Nucleus accumbens (tissue), 56 donors: ENCODE data around the gene RAB6A.
A peak's percentile ranks its signal among the peaks of the same experiment; 100 is the strongest.

ENCODE experiments used
- DNase-seq, 56 donors: peaks; one replicate each; lab custom pipeline; 2025; lab: John Stamatoyannopoulos, UW

The RAB6A gene

DNA sequence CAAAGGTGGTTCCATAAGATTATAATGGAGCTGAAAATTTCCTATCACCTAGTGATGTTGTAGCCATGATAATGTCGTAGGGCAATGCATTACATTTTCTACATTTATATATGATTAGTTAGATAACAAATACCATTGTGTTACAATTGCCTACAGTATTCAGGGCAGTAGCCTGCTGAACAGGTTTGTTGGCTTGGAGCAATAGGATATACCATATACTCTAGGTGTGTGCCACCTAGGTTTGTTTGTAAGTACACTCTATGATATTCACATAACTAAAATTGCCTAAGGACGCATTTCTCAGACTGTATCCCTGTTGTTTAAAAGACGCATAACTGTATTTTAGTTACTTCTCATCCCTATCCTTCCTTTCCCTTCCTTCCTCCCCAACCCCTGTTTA is 100.9 kb downstream of the RAB6A start:
- no peak for DNase-seq

DNA sequence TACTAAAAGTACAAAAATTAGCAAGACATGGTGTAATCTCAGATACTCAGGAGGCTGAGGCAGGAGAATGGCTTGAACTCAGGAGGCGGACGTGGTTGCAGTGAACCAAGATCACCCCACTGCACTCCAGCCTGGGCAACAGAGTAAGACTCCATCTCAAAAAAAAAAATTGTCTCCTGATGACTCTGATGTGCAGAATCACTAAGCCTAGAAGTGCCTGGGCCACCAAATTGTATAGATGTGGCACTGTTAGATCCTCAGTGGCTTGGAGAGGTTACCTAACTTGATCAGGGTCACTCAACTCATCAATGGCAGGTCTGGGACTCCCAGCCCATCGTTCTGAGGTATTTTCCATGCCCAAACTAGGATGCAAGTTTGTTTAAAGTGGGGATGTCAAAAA is 103.9 kb downstream of the RAB6A start:
- no peak for DNase-seq

DNA sequence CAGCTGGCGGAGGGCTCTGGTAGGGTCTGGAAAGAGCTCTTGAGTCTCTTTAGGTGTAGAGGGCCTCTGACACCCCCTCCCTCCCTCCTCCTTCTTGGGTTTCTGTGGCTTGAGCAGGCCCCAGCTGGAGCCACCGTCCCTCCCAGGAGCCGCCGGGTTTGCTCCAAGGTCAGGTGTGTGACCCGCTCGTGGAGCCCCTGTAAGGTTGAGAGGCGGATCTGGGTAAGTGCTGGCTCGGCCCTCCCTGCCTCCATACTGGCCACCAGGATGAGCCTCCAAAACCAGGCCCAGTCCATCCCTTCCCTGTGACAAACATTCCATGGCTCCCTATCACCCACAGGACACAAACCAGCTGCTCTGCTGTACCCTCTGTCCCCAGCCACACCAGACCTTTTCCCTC is 105.2 kb downstream of the RAB6A start:
- DNase-seq = no peak

DNA sequence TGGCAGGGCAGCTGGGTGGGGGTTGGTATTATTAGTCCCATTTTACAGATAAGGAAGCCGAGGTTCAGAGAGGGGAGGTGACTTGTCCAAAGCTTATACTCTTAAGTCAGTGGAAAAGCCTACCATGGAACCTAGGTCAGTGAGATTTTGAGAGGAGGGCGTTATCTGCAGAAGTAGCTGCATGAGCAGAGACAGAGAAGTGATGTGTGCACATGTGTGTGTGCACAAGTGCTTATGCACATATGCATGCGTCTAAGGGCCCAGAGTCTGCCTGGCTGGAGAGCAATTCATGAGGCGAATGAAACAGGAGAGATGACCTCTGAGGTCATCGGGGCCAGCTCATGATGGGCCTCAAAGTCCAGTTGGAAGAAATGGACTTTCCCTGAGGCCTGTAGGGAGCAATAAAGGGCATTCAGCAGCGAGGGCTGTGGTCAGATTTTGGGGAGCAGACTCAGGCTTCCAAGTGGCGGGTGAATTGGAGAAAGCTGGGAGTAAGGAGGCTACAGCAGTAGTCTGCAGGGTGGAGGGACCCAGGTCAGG is 106.3 kb downstream of the RAB6A start:
- DNase-seq = no peak

DNA sequence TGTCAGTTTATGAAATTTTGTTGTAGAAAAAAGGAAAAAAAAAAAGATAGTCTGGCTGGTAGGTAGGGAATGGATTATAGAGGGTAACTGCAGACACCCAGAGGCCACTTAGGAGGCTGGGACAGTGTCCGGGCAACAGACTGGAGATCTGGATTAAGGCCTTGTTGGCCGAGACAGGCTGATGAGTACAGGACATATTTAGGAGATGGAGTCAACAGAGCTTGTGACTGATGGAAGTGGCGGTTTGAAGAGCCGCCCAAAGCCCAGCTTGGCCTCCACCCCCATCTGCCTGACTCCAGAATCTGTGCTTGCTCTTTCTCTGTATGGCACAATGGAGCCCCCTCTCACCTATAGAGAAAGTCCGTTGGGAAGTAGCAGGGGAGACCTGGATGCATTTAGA is 106.9 kb downstream of the RAB6A start:
- no peak for DNase-seq

DNA sequence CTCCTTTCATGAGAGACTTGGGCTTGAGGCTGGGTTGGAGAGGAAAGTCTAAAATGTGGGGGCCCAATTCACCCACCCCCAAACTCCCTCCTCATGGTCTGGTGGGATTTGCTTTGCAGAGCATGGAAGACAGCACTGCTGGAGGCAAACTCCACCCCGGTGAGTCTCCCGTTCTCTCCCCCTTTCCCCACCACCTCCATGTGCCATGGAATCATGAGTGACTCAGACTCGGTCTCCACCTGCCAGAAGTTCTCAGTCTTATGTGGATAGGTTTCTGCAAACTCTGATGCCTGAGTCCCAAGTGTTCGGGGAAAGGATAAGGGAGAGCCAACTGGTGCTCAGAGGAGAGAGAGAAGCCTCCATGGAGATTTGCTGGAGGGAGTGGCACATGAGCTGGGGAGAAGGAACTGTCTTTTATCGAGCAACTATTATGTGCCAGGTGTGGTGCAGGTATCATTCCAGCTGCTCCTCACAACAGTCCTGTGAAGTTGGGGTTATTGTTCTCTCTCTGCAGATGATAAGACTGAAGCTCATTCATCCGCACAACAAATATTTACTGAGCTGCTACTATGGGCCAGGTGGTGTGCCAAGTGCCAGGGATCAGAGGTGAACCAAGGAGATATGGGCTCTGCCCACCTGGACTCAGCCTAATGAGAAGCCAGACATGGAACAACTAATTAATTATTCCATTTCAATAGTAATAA is 107.9 kb downstream of the RAB6A start:
- no peak for DNase-seq

DNA sequence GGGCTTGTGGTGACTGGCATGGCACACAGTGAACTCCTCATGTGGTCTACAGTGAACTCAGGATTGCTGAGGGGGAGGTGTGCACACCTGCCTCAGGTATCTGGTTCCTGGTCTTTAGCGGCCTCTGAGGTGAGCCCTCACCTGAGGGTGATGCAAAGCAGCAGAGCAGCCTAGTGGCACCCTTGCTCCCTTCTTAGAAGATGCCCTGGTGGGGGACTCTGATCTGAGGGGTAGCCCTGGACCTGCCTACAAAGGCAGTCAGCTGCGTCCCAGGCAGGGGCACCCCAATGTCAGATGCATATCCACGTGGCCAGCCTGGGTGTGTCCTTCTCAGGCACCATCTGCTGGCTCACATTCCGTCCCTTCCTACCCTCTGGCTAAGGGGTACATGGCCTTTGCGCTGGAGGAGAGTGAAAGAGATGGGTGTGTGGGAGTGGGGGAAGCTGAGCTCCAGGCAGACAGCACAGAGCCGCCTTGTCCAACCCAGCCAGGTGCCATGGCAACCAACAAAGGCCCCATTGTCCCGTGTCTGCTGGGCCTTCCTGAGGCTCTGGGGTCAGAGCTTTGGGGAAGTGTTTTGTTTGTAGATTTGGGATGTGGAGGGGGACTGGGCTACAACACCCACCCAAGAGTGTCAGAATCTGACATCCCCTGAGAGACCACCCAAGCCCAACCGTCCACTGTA is 108.7 kb downstream of the RAB6A start:
- DNase-seq = peak in 55 of 56 donors; percentile 50 to 97 (median 86)

DNA sequence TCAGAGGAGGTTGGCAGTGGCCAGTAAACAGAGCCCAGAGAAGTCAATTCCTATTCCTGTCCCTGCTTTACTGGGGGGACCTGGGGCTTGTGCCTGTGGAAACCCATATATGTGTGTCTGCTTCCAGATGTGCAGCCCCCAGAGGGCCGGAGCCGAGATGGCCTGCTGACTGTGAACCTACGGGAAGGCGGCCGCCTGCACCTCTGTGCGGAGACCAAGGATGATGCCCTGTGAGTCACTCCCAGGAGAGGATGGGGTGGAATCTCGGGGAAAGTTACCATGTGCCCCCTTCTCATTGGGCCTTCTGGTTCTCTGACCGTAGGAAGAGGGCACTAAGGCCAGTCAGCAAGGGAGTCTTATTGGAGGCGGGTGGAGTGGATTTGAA is 109.2 kb downstream of the RAB6A start:
- DNase-seq = peak in 2 of 56 donors; percentile 32 to 46

DNA sequence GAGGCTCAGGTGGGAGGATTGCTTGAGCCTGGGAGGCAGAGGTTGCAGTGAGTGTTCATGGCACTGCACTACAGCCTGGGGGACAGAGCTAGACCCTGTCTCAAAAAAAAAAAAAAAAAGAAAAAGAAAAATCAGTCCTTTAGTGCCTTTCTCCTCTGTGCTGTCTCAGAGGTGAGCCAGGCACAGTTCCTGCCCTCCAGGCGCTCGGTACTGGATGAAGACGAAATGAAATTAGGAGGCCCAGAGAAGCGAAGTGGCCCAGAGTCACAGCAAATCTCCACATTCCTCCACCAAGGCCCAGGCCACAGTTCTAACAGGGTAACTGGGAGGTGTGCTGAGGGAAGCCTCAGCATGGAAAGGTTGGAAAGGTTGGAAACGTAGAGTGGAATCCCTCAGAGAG is 109.6 kb downstream of the RAB6A start:
- no peak for DNase-seq

DNA sequence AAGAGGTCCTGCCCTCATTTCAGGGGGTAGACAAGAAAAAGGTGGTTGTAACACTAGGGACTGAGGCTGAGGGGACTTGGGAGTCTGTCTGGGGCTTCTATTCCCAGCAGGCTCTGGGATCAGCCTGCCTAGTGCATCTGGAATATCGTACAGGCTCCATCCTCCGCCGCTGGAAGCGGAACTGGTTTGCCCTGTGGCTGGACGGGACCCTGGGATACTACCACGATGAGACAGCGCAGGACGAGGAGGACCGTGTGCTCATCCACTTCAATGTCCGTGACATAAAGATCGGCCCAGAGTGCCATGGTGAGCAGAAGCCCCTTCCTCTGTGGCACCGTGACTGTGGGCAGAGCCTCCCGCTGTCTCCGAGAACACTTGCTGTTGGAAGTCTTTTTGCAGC is 110.5 kb downstream of the RAB6A start:
- no peak for DNase-seq

DNA sequence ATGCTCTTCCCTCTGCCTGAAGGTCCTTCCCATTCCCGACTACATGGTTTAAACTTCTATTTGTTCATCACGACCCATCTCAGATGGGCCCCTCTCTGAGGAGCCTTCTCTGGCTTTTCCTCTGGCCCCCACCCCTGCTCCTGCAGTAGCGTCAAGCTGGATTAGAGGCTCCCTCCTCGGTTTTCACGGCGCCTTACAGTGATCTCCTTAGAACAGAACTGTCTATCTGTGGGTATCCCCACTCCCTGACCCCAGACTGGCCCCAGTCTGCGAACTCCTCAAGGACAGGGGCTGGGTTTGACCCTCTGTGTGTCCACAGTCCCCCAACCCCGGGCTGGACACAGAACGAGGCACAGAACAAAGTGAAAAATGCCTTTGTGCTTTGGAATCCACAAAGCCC is 111.7 kb downstream of the RAB6A start:
- DNase-seq = peak in 2 of 56 donors; percentile 52

DNA sequence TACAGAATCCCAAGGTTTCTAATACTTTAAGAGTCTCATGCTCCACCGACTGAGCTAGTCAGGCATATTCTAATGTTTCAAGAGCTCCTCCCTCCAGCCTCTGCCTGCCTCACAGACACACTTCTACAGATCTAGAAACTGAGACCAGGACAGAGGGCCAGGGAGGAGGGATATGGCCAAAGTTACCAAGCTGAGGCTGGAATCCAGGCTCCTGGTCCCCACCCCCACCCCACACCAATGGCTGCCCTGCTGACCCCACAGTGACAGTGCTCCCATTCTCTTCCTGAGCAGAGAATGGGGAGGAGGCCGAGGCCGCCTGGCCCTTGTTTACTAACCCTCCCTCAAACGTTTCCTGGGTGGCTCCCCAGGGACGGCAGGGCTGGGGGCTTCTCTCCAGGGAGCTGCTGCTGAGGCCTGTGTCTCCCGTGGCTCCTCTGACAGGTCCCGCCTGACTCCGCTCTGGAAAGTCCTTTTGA is 112.3 kb downstream of the RAB6A start:
- DNase-seq = peak in 38 of 56 donors; percentile 14 to 61 (median 39)

DNA sequence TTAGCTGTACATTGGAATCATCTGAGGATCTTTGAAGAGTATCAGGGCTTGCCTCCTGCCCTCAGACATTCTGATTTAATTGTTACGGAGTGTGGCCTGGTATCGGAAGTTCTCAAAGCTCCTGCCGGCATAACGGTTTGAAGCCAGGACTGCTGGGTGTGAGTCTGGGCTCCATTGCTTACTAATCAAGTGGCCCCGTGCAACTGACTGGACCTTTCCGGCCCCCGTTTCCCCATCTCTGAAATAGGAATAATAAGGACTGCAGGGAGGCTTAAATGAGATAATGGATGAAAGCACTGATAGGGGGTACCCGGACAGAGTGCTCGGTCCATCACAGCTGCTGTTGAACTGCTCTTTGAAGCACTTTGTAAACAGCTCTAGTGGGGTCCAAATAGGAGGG is 112.8 kb downstream of the RAB6A start:
- peak in 3 of 56 donors; percentile 20 to 38 (median 27) for DNase-seq

DNA sequence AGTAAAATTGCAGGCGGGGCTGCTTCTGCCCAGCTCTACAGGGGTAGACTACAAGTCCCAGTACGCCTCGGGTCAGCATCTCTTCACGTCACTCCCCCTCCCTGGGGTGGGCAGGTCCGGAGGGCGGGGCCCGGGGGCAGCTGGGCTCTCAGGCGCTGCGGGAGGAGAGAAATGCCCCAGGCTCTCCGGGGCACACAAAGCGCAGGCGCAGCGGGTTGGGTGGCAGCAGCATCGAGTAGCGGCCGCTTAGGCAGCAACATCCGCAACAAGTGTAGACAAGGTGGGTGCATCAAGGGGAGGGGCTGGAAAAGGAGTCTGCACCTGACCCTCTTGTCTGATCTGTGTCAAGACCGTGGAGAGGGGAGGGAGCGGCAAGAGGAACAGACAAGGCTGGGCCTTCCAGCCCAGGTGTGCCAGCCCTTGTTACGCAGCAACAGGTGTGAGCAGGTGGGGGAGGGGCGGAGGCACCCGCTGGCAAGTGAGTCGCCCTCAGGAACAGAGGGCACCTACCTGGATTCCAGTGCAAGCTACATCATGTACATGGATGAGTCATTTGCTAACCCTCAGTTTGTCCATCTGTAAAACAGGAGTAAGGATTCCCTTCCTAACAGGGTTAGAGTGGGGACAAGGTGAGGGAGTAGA is 113.3 kb downstream of the RAB6A start:
- peak; percentile 60 to 98 (median 93) for DNase-seq

DNA sequence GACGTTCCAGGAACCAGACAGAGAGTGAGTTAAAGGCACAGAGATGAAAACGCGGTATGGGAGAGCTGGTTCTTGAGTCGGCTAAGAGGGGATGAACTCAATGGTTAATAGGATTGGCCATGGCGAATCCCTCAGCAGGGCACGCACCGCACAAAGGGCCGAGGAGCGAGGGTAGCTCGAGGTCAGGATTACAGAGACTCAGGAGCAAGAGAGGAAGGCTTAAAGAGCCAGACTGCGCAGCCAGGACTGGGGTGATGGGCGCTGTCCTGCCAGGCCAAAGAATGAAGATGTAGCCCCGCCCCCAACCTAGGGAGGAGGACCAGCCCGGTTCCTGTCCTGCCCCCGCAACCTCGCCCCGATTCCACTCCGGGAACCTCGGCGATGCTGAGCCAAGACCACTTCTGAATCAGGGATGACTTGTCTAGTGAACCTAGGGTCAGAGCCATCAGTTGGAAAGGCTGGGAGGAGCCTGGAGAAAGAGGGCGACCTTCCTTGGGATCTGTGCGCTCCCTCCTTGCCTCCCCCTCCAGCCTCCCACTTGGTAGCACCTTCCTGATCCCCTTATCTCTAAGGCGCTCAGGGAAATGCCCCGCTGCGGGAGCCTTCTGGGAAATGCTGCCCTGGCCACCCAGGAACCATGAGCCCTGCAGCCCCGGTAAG is 114.8 kb downstream of the RAB6A start, which contains the start of gene PLEKHB1:
Gene PLEKHB1 (plus strand): TSS at position 610 of the 660 bp plus-strand sequence. CDS start 28 bp downstream, at position 638.
- DNase-seq = no peak

DNA sequence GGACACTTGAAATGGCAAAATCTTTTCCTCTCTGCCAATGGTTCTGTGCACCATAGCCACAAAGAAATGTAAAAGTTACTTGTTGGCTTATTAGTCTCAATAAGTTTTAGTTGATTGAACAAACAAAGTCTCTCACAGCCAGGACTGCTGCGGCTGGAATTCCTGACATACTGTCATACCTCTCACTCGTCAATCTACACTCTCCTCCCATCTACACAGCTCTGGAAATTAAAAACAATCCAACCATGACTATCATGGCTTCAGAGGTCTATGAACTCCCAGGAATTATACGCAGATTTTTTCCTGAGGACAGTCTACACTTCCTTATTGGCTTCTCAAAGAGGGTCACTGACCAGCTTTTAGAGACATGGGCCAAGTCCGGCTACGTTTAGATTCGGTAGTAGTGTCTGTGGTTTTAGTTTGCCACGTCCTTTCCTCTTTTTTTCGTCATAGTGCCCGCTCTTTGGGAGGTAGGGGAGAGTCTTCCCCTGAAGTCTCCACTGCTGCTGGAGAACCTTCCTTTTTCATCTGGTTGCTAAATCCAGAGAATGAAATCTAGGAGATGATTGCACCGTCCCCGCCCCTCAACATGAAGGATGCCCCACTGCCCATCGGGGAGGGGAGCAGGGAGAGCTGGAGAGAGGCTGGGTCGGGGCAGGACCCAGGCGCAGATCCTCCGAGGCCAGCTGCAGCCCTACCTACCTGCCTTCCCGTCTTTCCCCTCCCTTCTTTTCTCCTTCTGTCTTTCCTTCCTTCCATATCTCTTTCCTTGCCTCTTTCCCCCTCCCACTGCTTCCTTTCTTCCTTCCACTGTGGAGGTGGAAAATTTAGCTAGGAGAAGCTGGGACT is 115.5 kb downstream of the RAB6A start:
- no peak for DNase-seq

DNA sequence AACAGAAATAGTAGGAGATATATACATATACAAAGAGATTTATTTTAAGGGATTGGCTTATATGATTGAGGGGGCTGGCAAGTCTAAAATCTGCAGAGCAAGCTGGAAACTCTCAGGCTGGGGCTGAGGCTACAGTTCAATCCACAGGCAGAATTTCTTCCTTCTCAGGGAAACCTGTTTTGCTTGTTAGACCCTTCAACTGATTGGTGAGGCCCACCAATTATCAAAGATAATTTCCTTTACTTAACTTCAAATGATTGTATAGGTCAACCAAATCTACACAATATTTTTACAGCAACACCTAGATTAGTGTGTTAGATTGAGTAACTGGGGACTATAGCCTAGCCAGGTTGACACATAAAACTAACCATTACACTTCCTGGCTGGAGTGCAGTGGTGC is 119.2 kb downstream of the RAB6A start:
- DNase-seq = no peak

DNA sequence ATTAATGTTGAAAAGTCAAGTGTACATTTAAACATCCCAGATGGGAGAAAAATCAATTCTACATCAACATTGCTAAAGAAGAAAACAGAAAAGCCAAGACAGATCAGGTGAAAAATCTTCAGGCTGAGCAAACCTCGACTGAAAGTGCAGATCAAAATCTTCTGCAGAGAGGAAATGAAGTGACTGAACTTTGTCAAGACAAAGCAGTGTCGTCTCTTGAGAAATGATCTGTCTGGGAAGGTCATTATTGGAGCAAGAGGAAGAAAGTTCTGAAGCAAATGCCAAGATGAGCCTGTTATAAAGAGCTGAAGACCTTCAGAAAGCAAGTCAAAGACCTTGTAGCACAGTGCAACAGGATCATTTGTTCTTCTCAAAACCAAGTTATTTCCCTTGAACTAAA is 120.3 kb downstream of the RAB6A start:
- no peak for DNase-seq

DNA sequence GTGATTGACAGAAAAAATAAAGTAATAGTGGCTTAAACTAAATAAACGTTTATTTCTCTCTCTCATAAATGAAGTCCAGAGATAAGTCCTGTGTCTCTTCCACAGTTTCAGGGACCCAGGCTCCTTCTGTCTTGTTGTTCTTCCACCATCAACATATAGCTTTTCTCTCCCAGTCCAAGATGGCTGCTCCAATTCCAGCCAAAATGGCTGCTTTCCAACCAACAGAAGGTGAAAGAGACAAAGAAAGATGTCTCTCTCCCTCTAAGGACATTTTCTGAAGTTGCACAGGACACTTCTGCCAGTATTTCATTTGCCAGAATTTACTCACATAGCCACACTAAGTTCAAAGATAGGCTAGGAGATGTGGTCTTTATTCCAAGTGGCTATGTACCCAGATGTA is 123.9 kb downstream of the RAB6A start:
- DNase-seq = no peak

DNA sequence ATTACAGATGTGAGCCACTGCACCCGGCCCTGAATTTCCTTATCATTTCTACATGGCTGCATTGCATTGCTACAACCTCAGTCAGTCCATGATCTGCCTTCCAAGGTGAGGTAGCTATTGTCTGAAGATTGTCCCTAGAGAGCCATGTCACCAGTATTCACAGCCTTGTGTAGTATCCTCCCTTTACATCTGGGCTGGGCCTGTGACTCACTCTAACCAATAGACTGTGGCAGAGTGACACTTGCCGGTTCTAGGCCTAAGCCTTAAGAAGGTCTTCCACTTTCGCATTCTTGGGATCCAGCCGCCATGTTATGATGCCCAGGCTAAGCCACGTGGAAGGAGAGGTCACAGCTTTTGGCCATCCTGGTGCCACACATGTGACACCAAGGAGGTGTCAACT is 124.6 kb downstream of the RAB6A start:
- no peak for DNase-seq
